Stimulated activated CD4-positive, alpha-beta T cell treated with anti-CD3 and anti-CD28 coated beads, Interleukin-15, amount 100 ng/mL, for 1 hour (primary cell): ENCODE results near the gene MYH14.
"Not testable (repeated sequence)": the region's sequence is repeated elsewhere in the genome, so short reads cannot be mapped to it uniquely, and the experiment has no call there.

Source experiments
- DNase-seq, 2 donors: peaks; one replicate each; pipeline ENCODE4 v3.0.0-alpha.2; 2020; ENCODE audit warnings: low read depth in 1 of 2, low spot score in 1 of 2

MYH14 gene

DNA sequence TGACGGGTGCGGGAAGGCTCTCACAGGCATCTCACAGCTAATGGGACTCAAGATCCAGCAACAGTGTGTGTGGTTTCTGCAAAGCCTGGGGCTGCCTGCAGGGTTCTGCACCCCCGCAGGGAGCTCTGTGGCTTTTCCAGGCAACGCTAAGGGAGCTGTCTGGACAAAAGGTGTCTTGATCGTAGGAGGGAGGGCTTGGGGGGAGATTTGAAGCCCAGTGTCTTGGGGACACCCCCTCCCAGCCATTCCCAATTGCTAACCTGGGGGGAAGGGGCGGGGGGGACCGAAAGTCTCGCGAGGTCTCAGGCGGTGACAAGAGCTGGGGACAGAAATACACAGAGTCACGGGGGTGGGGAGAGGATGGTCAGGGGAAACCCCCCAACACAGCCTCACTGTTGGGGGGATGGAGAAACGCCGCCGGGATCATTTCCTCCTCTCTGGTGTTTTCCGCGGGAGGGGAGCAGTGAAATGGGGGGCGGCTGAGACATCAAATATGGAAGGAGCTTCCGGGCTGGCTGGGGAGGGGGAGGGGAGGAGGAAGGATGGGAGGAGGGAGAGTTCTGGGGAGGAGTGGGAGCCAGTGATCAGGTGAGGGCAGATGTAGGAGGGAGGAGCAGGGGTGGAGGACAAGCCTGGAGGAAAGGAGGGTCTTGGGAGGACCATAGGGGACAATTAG, 112.5 kb downstream of the MYH14 start:
- no peak for DNase-seq

DNA sequence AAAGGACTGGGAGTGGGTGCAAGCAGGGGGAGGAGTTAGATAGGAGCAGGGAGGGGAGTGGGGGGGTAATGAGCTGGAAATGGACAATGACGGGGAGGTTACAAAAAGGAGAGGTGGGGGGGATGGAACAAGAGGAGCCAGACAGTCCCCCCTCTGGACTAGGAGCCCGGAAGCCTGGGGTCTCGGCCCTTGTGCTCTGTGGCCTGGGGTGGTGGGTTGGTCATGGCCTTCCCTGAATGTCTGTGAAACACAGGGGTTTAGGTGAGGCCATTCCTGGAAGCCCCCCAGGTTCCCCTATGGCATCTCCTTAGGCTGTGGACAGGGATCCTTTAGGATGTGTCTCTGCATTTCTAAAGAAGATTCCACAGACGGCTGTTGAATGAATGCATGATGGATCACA, 113.7 kb downstream of the MYH14 start:
- DNase-seq, result no peak

DNA sequence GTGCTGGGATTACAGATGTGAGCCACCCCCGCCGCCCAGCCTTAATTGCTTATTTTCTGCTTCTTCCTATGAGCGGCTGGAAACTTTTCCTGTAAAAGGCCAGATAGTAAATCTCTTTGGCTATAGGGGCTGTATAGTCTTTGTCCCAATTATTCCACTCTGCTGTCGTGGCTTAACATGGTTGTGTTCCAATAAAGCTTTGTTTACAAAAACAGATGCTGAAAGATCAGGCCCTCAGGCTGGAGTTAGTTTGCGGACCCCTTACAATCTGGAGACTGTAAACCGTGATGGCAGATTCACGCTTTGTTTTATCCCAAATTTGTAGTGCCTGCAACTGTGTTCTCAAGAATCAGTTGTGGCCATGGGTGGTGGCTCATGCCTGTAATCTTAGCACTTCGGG, 115.0 kb downstream of the MYH14 start:
- DNase-seq, result no peak

GRCh38 chr19:50319156-50319555, 115.7 kb downstream of the MYH14 start:
- no peak for DNase-seq

GRCh38 chr19:50320051-50320450, 116.6 kb downstream of the MYH14 start:
- no peak for DNase-seq

GRCh38 chr19:50320596-50320995, 117.2 kb downstream of the MYH14 start:
- no peak for DNase-seq

DNA sequence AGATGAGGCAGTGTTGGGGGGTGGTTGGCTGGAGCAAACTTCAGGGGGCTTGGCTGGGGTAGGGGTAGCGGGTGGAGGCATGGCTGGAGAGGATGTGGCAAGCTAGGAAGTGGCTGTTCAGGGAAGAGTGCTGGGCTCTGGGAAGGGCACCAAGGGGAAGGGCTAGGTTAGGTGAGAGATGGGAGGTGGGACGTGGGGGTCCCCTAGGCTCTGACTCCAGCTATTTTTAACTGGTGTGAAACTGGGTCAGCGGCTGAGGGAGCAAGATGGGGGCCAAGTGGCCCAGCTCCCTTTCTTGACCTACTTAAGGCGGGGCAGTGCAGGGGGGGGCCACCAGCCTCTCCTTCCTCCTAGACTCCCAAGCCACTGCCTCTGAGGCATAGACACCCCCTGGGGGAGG, 118.4 kb downstream of the MYH14 start:
- DNase-seq, result no peak

- DNase-seq, result no peak
Observed at GRCh38 chr19:50322234-50322633, 118.8 kb downstream of the MYH14 start.

GRCh38 chr19:50322931-50323781, 119.7 kb downstream of the MYH14 start:
- DNase-seq, result no peak

- DNase-seq, result no peak
Observed at GRCh38 chr19:50323782-50324133, 120.3 kb downstream of the MYH14 start.

GRCh38 chr19:50324331-50324730, 120.9 kb downstream of the MYH14 start:
- DNase-seq, result no peak

GRCh38 chr19:50325310-50326100, 122.1 kb downstream of the MYH14 start:
- DNase-seq, result peak; percentile 48 to 72

GRCh38 chr19:50326101-50326664, 122.8 kb downstream of the MYH14 start:
- no peak for DNase-seq

DNA sequence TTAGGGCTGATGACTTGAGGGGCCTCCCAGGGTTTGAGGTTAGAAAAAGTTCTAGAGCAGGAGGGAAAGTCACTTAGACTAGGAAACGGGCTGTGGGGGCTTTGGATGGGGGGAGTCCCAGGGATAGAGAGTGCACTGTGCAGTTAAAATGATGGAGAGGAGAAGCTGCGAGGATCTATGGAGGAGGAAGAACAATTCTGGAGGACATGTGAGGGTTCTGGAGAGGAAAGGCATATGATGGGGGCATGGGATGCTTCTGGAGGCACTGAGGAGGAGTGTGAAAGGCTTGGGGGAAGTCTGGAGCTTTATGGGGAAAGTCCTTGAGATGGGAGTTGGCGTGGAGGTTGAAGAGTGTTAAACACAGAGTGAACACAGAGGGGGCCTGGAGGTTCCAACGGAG, 123.6 kb downstream of the MYH14 start:
- DNase-seq, result no peak

DNA sequence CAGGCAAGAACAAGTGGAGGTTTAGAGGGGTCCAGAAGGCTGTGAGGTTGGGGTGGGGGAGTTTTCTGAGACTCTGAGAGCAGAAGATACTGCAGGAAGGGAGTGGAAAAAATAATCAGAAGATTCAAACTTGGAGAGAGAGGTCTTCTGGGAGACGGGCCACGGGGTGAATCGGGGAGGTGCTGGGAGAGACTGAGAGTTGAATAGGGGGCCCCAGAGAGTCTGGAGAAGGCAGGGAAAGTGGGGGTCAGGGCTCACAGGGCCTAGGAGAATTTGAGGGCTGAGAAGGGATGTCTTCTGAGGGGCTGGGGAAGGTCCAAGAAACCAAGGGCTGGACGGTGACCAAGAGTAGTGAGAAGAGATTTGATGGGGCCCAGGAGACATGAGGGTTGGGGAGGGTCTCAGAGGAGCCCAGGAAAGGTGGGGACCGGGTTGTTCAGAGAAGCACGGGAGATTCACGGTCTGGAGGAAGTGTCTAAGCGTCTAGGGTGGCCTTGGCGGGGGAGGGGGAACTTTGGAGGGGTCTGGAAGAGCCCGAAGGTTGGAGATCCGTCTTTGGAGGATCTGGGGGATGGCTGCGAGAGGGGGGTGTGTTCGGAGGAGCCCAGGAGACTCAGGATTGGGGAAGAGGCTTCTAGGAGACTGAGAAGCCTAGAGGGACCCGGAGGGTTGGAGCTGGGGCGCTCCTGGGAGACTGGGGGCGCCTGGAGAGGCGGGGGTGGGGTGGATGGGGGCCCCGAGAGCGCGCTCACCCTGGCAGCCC, 124.2 kb downstream of the MYH14 start:
- DNase-seq, result no peak

GRCh38 chr19:50328224-50328872, 124.9 kb downstream of the MYH14 start:
- no peak for DNase-seq

DNA sequence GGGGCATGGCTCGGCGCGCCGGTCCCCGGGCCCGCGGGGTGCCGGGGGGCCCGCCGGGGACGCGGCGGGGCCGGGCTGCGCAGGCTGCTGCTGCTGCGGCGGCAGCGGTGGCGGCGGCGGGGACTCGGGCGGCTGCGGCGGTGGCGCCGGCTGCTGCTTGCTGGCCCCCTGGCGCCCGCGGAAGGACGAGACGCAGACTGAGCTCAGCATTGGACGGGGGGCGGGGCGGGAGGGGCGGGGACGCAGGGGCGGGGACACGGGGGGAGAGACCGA, 125.4 kb downstream of the MYH14 start:
- DNase-seq, result no peak

DNA sequence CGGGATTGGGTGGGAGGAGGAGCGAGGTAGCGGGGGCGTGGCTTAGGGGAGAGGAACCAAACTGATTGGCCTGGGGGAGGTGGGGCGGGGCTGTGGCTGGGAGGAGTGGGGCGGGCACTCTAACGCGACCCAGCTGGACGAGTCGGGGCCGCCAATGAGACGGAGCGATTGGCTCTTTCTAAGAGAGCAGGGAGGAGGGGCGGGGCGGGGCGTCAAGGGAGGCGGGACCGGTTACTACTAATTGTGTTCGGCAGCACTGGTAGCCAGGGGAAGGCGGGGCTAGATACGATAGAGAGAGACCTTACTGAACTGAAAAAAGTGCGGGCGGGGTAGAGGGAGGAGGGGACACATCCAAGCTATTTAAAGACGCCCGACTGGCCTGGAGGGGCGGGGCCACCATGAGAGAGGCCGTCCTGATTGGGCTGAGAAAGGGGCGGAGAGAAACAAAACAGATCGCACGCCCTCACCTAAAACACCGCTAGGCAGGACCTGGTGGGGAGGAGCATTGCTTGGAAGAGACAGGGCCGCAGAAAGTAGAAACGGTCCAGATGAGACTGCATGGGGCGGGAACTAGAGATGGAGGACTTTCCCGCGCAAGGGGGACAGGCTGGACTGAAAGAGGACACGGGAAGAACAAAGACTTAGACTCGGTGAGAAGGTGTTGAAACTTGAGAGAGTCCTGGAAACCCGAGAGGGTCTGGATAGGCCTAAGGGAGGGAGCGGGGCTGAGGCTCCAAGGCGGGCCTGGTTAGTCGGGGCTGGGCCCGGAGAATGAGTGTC, 125.9 kb downstream of the MYH14 start, which contains the start of gene KCNC3:
Gene KCNC3, minus strand, starts transcription at position 232 of the 780 bp plus-strand sequence. CDS start 295 bp downstream, outside the sequence.
- DNase-seq, result peak; percentile 79 to 95

DNA sequence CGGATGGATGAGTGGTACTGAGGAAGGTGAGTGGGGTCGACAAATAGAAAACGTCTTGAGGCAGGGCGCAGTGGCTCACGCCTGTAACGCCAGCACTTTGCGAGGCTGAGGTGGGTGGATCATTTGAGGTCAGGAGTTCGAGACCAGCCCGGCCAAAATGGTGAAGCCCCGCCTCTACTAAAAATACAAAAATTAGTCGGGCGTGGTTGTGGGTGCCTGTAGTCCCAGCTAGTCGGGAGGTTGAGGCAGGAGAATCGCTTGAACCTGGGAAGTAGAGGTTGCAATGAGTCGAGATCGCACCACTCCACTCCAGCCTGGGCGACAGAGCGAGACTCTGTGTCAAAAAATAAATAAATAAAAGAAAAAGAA, 126.5 kb downstream of the MYH14 start:
- not testable (repeated sequence) for DNase-seq
